Stimulated activated CD4-positive, alpha-beta T cell treated with anti-CD3 and anti-CD28 coated beads, Interleukin-1b, Interleukin-23, amount 100 ng/mL, for 4 hours (primary cell): ENCODE measurements around the gene PCBP3.

Source experiments
- DNase-seq, 2 donors: peaks; one replicate each; pipeline ENCODE4 v3.0.0-alpha.2; 2020; ENCODE audit warnings: low read depth in 2 of 2

Gene PCBP3

DNA sequence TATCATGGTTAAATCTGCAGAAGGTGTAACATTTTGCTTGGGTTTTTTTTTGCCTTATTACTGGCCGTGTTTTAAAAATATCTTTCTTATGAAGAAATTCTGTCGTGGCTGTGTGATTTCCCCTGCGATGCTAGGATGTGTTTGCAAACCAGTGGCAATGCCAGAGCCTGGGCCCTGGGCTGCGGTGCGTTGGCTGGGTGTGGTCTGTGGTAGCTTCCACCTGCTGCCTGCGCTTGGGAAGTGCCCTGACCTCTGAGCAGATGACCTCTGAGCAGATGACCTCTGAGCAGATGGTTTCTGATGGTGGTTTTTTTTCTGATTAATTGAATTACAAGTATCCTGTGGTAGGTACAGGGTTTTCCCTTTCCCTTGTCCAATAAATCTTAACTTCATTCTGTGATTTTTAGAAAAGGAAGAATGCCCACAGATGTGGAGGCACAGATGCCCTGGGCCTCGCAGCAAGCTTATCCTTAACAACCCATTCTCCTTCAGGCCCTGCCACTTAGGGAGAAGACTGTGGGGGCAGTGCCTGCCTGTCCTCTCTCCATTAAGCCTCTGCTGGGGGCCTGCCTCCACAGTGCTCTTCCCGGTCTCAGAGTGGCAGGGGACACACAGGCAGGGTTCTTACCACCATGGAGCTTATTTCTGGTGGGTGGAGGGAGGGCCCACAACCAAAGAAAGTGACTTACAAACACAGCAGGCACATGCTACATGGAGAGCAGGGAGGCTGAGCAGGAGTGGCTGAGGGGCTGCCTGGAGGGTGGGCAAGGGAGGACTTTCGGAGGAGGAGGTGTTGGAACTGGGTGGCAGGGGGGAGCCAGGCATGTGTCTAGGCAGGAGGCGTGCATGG is 81.7 kb downstream of the PCBP3 start:
- no peak for DNase-seq

DNA sequence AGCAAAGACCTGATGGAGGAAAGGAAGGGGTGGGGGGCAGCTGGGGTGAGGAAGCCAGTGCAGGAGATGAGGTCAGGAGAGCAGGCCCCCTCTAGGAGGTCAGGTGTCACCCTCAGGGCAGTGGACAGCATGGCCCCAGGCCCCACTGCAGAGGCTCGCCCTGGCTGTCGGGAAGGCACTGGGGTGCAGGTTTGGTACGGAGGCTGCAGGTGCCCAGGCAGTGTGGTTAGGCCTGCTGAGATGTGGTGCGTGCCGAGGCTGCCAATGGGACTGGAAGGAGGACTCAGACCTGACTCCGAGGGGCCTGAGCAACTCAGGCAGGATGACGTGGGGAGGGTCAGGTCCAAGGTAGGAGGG is 82.3 kb downstream of the PCBP3 start:
- DNase-seq, result no peak

DNA sequence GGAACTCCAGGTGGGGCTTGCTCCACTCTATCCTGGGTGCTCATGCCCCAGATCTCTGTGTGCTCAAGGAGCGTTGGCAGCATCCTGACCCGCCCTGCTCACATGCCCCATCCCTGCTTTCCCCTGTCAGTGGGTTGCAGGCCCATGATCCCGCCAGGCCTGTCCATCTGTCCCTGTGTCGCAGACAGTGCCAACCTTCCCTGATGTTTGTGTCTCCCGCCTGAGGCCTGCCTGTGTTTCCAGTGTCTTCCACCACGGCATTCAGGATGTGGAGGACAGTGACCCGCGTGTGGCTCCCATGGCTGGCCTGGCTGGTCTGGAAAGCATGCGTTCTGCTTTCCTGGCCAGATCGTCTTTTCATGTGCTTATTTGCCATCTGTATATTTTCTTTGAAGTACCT is 82.9 kb downstream of the PCBP3 start:
- DNase-seq, result no peak

DNA sequence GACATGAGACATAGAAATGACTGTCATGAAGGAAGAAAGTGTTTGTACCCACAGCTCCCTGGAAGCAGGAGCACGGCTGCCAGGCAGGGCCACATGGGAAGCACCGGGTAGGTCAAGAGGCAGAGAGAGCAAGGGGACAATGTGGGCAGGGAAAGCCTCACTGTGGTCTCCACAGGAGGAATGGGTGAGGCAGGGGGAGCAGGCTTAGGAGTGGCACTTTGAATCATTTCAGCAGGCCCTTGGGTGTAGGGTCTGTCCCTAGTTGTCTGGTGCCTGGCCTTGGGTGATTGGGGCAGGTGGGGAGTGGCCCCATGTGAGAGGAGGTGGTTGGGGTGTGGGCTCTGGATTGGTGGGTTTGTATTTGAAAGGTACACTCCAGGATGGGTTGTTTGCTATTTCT is 83.9 kb downstream of the PCBP3 start:
- no peak for DNase-seq

DNA sequence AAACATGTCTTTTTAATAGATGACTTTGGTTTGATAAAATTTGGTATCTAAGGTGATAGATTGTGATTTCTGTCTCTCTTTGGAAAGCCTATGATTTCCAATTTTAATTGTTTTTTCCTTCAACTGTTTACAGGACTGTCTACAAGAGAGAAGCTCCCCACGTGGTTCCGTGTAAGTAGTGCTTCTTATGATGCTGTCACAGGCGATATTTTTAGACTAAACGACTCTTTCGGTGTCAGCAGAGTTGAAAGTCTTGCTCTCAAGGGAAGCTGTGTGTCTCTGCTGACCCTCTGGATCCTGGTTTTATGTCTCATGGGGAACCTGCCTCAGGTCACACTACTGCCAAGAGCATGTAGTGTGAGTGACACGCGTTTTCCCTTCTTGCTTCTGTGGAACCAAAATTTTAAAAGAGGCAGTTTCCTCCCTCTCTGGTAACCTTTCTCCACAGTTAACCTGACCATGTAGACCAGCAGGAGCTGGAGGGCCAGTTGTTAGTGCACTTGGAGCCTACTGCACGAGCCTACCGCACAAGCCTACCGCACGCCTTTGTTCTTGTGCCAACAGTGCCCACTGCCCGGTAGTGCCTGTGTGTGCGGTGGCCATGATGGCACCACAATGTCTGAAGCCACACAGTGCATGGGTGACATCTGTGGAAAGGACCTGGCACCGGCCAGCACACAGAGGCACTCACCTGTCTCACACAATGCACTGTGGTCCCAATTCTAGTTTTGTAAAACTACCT is 91.9 kb downstream of the PCBP3 start:
- DNase-seq, result no peak

DNA sequence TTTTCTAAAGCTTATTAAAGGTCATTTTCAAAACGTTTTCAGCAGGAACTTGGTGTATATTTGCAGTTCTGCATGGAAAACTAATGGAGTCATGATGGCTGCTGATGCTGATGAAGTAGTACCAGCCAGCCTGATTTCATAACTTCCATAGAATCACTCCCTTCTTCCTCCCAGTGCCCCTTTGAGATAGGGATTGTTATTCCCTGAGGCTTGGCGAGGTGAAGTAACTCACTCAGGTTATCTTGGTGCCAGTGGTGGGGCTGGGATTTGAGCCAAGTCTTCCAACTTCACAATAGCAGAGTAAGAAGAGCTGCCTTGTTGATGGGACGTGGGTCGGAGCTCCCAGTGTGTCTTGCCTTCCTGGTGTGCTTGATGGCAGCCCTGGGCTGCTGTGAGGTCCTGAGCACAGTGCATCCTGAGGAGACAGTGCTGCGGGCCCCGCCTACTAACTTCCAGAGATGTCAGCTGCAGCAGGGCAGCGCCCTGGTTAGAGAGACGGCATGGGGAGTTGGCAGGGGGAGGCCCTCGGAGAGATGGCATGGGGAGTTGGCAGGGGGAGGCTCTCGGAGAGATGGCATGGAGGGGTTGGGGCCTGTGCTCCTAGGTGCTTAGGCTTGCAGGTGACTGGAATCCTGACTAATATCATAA is 92.6 kb downstream of the PCBP3 start:
- no peak for DNase-seq

DNA sequence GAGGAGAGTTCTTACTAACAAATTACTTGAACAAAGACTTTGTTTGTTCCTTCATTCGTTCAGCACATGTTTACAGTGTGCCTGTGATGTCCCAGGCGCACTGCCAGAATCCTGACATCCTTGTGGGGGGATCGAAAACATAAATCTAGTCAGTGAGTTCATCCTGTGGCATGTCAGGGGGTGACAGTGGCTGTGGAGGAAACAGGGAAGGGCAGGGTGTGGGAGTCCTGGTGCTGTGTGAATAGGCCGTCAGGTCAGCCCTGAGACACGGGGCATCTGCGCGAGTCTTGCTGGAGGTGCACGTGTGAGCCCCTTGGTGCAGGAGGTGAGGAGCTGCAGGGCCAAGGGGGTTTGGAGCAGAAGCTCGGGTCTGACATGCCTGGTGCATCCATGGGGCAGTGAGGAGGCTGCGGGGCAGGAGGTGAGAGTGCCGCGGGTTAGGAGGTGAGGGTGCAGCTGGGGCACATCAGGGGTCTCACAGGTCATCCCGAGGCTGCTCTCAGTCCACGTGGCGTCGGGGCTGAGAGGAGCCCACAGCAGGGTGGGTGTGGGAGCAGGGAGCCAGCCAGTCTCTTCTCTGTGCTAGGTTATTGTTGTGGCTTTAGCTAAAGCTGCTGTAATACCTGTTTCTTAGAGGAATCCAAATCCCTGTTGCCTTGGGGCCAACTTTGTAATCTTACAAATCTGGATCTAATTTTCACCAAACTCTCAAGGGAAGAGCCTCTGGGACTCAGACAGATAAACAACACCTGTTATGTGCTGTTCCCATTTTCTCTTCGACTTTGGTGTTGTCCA is 93.4 kb downstream of the PCBP3 start:
- no peak for DNase-seq

DNA sequence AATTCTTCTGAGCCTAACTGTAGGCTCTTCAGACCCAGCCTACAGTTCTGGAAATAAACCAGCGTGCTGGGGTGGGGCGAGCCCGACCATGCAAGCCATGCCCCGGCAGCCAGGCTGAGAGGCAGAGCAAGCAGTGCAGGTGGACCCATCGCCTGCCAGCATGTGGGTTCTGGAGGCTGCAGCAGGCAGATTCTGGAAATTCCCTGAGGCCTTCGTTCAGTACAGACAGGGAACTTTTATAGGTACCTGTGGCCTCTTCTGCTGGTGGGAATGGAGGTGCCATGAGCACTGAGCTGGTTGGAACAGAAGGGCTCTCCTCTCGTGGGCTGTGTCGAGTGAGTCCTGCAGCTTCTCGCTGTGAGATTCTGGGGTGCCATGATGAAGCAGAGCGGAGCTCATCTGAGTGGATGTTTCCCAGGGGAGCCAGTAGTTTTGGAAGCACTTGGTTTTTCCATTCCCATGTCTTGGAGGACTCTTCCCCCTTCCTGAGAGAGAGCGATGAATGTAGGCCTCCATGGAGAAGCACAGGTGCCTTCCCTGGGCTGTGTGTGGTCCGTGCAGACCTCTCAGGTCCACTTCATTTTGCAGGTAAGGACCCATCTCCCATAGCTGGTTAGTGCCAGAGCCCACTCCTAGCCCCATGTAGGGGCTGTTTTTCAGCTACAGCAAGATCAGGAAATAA is 94.1 kb downstream of the PCBP3 start:
- no peak for DNase-seq

DNA sequence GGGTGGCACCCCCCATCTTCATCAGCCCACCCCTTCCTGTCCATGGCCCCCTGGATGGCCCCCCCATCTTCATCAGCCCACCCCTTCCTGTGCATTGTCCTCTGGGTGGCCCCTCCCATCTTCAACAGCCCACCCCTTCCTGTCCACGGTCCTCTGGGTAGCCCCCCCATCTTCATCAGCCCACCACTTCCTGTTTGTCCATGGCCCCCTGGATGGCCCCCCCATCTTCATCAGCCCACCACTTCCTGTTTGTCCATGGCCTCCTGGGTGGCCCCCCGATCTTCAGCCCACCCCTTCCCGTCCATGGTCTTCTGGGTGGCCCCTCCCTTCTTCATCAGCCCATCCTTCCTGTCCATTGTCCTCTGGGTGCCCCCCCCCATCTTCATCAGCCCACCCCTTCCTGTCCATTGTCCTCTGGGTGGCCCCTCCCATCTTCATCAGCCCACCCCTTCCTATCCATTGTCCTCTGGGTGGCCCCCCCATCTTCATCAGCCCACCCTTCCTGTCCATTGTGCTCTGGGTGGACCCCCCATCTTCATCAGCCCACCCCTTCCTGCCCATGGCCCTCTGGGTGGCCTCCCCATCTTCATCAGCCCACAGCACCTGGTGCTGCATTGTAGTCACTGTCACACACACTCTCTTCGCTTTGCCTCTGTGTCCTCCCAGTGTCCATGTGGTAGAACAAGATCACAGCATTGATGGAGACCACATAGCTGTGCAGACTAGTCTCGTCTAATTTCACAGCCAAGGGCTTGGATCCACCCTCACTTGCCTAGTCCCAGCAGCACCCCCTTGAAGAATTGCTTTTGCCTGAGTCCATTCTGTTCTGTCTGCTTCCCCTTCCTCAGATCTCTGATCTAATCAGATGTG is 95.9 kb downstream of the PCBP3 start:
- DNase-seq, result no peak

DNA sequence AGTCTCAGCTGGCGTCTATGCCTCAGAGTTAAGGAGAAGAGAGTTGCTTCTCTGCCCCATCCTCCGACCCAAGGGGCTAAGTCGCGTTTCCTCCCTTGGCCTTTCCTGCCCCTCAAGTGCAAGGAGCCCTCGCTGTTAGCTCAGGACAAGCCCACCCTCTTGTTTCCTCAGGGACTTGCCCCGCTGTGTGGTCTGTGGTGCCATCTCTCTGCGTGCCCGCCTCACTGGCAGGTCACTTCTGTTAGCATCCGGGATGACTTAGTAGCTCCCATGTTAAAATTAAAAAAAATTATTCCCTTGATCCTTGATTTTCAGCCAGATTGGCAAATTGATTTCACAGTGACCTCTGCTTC is 96.5 kb downstream of the PCBP3 start:
- no peak for DNase-seq

DNA sequence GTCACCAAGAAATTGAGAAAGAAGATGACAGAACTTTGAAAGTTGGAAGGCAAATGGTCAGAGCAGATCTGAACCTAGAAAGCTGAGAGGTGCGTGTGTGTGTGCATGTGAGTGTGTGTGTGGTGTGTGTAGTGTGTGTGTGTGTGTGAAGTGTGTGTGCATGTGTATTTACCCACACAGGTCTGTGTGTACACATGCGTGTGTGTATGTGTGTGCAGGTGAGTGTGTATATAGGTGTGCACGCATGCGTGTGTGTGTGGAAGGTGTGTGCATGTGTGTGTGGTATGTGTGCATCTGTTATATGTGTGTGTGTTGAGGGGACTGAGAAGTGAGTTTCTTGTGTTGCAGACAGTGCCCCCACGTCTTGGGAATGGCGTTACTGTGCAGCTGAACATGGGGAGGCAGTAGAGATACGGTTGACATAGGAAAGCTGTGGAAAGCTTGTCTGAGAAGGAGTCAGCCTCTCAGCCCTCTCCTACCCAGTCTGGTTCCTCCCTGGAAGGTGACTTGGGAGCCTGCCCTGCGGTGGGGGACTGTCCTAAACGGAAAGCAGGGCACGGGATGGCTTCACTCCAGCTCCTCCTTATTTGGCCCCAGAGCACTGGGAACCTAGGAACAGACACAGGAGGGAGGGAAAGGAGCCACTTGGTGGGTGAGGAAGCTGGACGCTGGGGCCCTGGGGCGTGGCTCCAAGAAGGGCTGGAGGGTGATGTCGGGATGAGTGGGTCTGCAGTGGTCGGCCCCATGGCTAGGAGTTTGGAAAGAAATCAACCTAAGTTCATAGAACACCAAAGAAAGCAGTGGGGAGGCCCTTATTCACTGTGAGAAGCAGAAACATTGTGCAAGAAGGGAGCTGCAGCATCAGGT is 97.2 kb downstream of the PCBP3 start:
- DNase-seq, result no peak

DNA sequence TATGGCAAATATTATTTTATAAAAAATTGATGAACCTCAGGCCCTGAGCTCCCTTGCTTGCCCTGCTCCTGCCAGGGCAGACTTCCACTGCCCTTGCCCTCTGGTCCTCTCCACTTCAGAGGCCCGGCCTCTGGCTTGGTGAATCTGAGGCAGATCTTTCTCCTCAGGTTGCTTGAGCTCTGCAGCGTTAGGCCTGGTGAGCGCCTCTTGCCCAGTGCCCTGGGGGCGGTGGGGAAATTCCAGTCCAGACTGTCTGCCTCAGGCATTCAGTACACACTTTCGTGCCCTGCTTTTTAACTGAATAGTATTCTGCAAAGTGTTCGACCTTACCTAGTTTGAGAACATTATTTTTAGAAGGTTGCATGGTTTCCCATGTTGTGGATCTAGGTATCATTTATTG is 98.2 kb downstream of the PCBP3 start:
- peak in 1 of 2 donors; percentile 12 for DNase-seq

DNA sequence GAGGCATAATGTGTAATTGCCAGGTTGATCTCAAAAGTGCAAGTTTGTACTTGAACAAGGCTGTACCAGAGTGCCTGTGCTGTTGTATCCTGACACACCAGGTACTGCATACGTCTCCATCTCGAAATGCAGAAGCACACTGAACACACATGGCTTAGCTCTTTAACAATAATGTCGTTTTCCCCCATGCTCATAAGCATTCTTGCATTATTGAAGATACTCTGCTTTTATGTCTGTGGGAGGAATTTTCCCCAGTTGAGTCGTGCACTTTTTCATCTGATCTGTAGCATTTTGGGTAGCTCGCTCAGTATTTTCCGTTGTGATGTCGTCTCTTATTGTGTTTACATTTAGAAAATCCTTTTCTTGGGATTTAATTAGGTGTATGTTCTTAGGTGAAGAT is 98.7 kb downstream of the PCBP3 start:
- no peak for DNase-seq

DNA sequence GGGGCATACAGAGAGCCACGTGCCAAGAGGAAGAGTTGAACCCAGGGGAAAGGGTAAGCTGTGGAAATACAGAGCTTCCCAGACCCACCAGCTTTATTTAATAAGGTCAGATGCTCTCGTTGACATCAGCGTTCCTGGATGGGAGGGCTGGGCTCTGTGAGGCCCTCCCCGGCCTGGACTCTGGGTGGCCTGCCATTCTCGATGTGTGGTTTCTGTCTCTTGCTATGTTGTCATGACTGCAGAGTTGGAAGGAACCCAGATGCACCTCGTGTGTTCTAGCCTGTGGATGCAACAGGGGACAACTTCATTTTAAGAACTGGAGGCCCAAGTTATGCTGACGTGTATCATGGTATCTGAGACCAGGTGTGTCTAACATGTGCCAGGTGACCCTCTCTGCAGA is 101.7 kb downstream of the PCBP3 start:
- DNase-seq, result no peak

DNA sequence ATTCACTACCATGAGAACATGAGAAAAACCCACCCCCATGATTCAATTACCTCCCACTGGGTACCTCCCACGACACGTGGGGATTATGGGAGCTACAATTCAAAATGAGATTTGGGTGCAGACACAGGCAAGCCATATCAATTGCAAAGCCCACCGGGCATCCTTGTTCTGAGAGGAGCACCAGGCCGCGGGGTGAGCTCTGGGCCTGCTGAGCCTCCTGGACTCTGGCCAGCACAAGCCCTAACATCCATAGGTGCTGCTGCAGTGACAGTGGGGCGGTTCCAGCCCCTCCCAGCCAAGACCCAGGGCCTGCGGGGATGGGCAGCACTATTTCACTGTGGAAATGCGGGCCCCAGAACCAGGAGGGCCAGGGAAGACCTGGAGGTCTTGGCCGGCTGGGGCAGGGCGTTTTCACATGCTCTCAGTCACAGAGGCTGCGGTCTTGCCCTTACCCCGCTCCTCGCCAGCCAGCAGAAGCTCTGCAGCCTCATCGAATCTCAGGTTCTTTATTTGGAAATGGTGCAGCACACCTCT is 103.8 kb downstream of the PCBP3 start:
- no peak for DNase-seq

DNA sequence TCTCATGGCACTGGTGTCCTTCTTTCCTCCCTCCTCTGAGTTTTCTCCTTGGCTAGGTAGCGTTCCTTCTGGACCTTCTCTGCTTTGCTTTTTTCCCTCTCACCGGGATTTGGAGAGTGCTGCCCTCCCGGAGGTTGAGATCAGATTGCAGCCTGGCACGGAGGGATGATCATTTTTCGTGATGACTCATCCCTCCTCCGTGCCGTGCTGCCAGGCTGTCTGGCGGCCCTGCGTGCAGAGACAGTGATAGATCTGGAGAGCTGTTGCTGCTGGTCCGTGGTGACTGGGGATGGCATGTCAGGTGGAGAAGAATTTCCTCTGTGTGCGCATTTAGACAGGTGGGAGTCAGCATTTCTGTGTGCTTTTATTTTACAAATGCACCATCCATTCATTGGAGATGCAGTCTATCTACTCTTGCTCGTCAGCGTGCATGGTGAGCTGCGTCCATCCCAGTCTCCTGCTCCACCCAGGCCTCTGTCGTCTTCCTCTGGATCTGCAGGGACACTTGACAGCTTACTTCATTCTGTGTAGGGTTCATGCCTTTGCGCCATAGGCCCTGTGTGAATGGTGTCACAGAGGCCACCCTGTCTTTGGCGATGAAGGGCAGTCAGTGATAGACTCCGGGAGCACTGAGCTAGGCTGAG is 104.4 kb downstream of the PCBP3 start:
- DNase-seq, result no peak

DNA sequence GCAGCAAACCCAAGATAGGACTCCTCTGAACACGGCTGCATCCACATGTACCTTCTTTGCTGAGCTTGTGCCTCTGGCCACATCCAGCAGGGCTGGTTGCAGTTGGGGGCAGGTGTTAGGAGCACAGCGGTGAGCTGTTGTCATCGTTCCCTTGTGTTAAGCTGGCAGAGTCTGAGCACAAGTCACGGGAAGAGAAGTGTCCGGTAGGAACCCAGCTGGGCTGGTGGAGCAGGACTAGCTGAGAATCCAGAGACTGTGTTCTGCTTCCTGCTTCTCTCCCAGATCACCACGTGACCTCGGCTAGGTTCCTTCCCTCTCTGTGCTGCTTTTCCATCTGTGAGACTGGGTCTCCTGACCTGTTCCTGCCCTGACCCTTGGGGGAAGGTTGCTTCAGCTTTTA is 105.1 kb downstream of the PCBP3 start:
- no peak for DNase-seq

DNA sequence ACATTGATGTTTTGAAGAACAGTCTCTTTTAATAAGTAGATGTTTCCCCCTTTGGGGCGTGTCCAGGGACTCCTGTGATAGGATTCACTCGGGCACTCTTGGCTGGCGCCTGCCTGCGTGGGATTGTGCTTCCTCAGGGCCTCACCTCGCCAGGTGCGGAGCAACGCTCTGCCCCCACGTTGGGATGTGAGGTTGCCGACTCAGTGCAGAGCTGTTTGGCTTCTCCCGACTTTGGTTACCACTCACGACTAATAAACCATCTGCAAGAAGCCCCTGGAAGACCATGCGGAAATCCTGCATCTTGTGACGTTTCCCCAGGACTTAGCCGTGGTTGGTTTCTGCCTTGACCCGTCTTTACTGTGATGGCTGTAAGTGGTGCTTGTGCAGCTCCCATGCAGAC is 106.4 kb downstream of the PCBP3 start:
- no peak for DNase-seq

DNA sequence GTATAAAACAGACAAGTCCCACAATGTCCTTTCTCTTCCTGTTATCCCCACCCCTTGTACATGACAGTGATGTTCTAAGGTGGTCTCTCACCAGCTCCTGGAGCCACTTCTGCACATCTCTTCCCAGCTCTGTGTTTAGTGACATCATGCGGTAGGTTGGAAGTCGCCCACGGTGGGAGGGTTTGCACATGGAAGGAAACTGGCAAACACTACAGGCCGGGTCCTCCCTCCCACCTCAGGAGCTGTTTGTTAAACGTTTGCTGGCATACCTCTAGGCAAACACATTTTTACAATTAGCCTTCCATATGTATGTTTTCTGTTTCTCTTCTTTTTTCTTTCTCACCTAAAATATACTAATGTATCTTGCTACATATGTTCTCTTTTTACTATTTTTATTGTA is 107.4 kb downstream of the PCBP3 start:
- no peak for DNase-seq
